Spleen (tissue), 11 donors: ENCODE measurements around the gene PPP4C. TPM values are rescaled to one million over a fixed set of nuclear protein-coding genes. Genes with fewer than 3 reads are reported as not detected.
"Not testable (repeated sequence)": the region's sequence is repeated elsewhere in the genome, so short reads cannot be mapped to it uniquely, and the experiment has no call there.

ENCODE experiments used
- DNase-seq: peaks from one replicate; pipeline ENCODE4 v3.0.0-alpha.2; 2020
- H3K27ac ChIP-seq, 8 donors: fragments of 200-600 bp; sonication (generic) in 7 of 8; 1 replicate in 4 of 8; 2 replicates in 4 of 8; pipeline versions ENCODE4 v1.5.0 to v1.8.0; 2016 to 2021; ENCODE audit warnings: inconsistent platforms in 4 of 8, mild to moderate bottlenecking in 4 of 8, moderate library complexity in 1 of 8
- H3K27me3 ChIP-seq, 7 donors: fragments of 200-600 bp; sonication (generic) in 6 of 7; replicated peaks in 1 of 7; 1 replicate in 4 of 7; 2 replicates in 3 of 7; pipeline versions ENCODE4 v1.5.0 to v1.8.0; 2016 to 2021; ENCODE audit warnings: inconsistent platforms in 3 of 7, mild to moderate bottlenecking in 1 of 7
- H3K36me3 ChIP-seq, 6 donors: fragments of 200-600 bp; sonication (generic) in 5 of 6; 1 replicate in 4 of 6; 2 replicates in 2 of 6; pipeline versions ENCODE4 v1.5.0 to v1.8.0; 2016 to 2021; ENCODE audit warnings: inconsistent platforms in 2 of 6
- H3K4me1 ChIP-seq, 6 donors: fragments of 200-600 bp; sonication (generic) in 5 of 6; 1 replicate in 3 of 6; 2 replicates in 3 of 6; pipeline versions ENCODE4 v1.5.0 to v1.8.0; 2016 to 2021; ENCODE audit warnings: inconsistent platforms in 3 of 6
- H3K4me3 ChIP-seq, 8 donors: fragments of 200-600 bp; sonication (generic) in 7 of 8; 1 replicate in 4 of 8; 2 replicates in 4 of 8; pipeline versions ENCODE4 v1.5.0 to v1.8.0; 2016 to 2021; ENCODE audit warnings: inconsistent platforms in 4 of 8, mild to moderate bottlenecking in 4 of 8, moderate library complexity in 2 of 8
- H3K9me3 ChIP-seq, 8 donors: fragments of 200-600 bp; sonication (generic) in 7 of 8; 1 replicate in 4 of 8; 2 replicates in 4 of 8; pipeline versions ENCODE4 v1.5.0 to v1.8.0; 2016 to 2021; ENCODE audit warnings: inconsistent platforms in 4 of 8
- POLR2A ChIP-seq, 3 donors: fragments of 450-650 bp; IDR thresholded peaks; one replicate each; pipeline ENCODE4 v1.5.1; 2017; ENCODE audit warnings: antibody characterized with exemption in 3 of 3, mild to moderate bottlenecking in 1 of 3
- POLR2AphosphoS5 ChIP-seq, 3 donors: sonication (generic); formaldehyde crosslinking; IDR thresholded peaks; one replicate each; pipeline ENCODE4 v1.5.1; 2017; ENCODE audit warnings: antibody characterized with exemption in 3 of 3
- WGBS, 5 donors: extraction: QIAGEN DNeasy Blood & Tissue Kit in 3 of 5; methylation state at CpG; one replicate each; pipeline versions ENCODE4 v1.1.5 to v1.1.7; 2013 to 2018; 5-methylcytosine and 5-hydroxymethylcytosine counted together
- intact Hi-C: fragments of 100-400 bp; cut with DNase I; formaldehyde crosslinking; loops from one replicate; pipeline ENCODE4 v1.15.0; 2023; ENCODE audit warnings: low total_unique reads
- polyA plus RNA-seq, 3 donors: library from polyadenylated mRNA; stranded (reverse); fragments of 200-250 nt; gene quantifications; one replicate each; pipeline ENCODE4 v1.2.1, GENCODE V29; 2013
- total RNA-seq, 7 donors: library from RNA; depleted of rRNA in 3 of 7; stranded (reverse); fragments of >200 nt in 3 of 7; fragmentation: NEBNext Ultra II Directional in 4 of 7; extraction: Animal tissue kit (Norgen Biotek cat#: 25700) in 4 of 7; gene quantifications; one replicate each; pipeline versions ENCODE4 v1.1.0 to v1.2.1, GENCODE V29; 2016 to 2021
- TF ChIP-seq, protein P1 (sequence below), 11 experiments: fragments of 200-600 bp in 7 of 11; fragments of 450-650 bp in 4 of 11; sonication (generic) in 4 of 11; IDR thresholded peaks in 8 of 11; conservative IDR thresholded peaks in 3 of 11; 1 replicate in 7 of 11; 2 replicates in 4 of 11; pipeline versions ENCODE4 v1.4.0 to v1.8.0; 2016 to 2021; ENCODE audit warnings: antibody characterized with exemption in 11 of 11, inconsistent platforms in 4 of 11, mild to moderate bottlenecking in 1 of 11
- donor health status: healthy with polysubstance abuse.
- donor health status: DM: no; HTN: no; CAD: no; lungs with moderate emphysema.
- donor health status: DM: no; HTN: no; CAD: no.
- donor health status: Bipolar disorder and iron deficiency.
- donor health status: healthy.
- donor health status: DM: no; HTN: no; CAD: no.
- donor health status: DM: yes; HTN: yes; CAD: no.

PPP4C gene
- total and polyA plus RNA-seq, 10 donors: 43.9 to 128 (median 76.1) TPM

DNA sequence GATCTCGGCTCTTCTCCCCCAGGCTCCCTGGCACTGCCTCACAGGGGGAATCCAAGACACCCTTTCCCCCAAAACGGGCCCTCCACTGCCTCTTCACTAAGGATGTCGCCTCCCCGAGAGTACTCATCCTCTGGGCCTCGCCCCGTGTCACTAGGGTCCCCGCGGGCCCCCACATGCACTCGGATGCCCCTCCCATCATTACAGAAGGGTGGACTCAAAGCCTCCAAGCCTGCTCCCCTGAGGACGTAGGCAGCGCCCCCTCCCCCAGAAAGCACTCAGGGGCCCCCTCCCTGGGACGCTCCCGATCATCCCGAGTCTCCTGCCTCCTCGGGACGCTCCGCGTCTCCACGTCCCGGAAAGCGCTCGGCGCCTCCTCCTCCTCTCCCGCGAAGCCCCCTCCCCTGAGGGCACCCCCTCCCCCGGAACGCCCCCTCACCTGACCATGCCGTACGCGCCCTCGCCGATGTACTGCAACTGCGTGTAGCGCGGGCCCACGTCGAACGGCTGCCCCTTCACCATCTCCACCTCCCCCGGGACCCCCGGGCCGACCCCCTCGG, 46.9 kb downstream of the PPP4C start:
- WGBS, 5 donors: 0 to 2% (median 2%) methylated on average over 21 to 42 of the region's 42 CpGs
- intact Hi-C loops: no loop called here
- H3K9me3 ChIP-seq: no peaks in the 10 kb centered on the region

GRCh38 chr16:30124985-30125379, 49.2 kb downstream of the PPP4C start:
- Histone ChIP-seq H3K4me1 (peaks cover 12 to 43% (median 31%) of the 10 kb centered on the region in 6 donors), H3K4me3 (no peak overlapping the region), H3K36me3 (peaks cover 0 to 16% (median under 1%) of the 10 kb centered on the region in 6 donors), H3K27me3 (no peaks in the 10 kb centered on the region), H3K27ac (no peak overlapping the region), H3K9me3 (no peaks in the 10 kb centered on the region)
- no peak for DNase-seq
- intact Hi-C loops: no loop called here
- TF ChIP-seq, protein P1, sequence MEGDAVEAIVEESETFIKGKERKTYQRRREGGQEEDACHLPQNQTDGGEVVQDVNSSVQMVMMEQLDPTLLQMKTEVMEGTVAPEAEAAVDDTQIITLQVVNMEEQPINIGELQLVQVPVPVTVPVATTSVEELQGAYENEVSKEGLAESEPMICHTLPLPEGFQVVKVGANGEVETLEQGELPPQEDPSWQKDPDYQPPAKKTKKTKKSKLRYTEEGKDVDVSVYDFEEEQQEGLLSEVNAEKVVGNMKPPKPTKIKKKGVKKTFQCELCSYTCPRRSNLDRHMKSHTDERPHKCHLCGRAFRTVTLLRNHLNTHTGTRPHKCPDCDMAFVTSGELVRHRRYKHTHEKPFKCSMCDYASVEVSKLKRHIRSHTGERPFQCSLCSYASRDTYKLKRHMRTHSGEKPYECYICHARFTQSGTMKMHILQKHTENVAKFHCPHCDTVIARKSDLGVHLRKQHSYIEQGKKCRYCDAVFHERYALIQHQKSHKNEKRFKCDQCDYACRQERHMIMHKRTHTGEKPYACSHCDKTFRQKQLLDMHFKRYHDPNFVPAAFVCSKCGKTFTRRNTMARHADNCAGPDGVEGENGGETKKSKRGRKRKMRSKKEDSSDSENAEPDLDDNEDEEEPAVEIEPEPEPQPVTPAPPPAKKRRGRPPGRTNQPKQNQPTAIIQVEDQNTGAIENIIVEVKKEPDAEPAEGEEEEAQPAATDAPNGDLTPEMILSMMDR (IDR thresholded peaks at IDR 0.05 in 8 of 11, conservative IDR thresholded peaks at IDR 0.05 in 3 of 11): no peak
- no peak for TF ChIP-seq POLR2AphosphoS5 (IDR thresholded peaks at IDR 0.05)
- TF ChIP-seq POLR2A (IDR thresholded peaks at IDR 0.05): no peak
- WGBS, 5 donors: 89 to 98% (median 95%) methylated on average over 4 of the region's 4 CpGs

More for the DNA sequence above, 46.9 kb downstream of the PPP4C start:
- peak overlapping the region; percentile 88 to 96 (median 94) for H3K27ac ChIP-seq
- peak overlapping the region; percentile 62 to 93 (median 73) for H3K4me3 ChIP-seq
- DNase-seq: no peak
- TF ChIP-seq POLR2AphosphoS5 (IDR thresholded peaks at IDR 0.05): no peak
- TF ChIP-seq POLR2A (IDR thresholded peaks at IDR 0.05): no peak
- TF ChIP-seq, protein P1 (IDR thresholded peaks at IDR 0.05 in 8 of 11, conservative IDR thresholded peaks at IDR 0.05 in 3 of 11): no peak
- peaks cover 12 to 50% (median 34%) of the 10 kb centered on the region in 6 donors for H3K4me1 ChIP-seq
- peaks cover 0 to 39% (median 12%) of the 10 kb centered on the region in 6 donors for H3K36me3 ChIP-seq
- no peaks in the 10 kb centered on the region for H3K27me3 ChIP-seq

DNA sequence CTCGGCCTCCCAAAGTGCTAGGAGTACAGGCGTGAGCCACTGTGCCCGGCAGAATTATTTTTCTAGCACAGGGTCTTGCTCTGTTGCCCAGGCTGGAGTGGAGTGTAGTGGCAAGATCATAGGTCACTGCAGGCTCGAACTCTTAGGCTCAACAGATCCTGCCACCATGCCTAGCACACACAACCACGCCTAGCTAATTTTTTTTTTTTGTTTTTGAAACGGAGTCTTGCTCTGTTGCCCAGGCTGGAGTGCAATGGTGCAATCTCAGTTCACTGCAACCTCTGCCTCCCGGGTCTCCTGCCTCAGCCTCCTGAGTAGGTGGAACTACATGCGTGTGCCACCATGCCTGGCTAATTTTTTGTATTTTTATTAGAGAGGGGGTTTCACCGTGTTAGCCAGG, 49.9 kb downstream of the PPP4C start:
- H3K27ac ChIP-seq, H3K4me3 ChIP-seq, H3K27me3 ChIP-seq, intact Hi-C loops, DNase-seq, H3K9me3 ChIP-seq: not testable (repeated sequence)
- H3K4me1 ChIP-seq: peaks cover 12 to 36% (median 24%) of the 10 kb centered on the region in 6 donors
- 89 to 96% (median 93%) methylated on average over 9 of the region's 9 CpGs for WGBS, 5 donors
- H3K36me3 ChIP-seq: peaks cover 0 to 11% (median 0%) of the 10 kb centered on the region in 6 donors

DNA sequence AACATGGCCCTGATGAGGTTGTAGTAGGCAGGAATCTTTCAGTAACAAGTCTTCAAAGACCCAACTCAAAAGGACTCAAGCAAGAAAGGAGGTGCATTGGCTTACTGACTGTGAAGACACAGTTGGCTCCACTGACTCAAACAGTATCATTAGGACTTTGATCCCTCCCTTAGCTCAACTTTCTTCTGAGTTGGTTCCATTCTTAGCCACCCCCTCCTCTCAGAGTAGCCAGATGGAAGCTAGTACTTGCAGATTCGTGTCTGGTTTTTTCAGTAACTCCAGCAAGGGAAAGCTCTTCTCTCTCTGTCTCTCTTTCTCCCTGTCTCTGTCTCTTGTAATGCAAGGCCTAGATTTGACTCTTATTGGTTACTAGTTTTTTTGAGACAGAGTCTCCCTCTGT, 52.2 kb downstream of the PPP4C start:
- peaks cover 0 to 21% (median 8%) of the 10 kb centered on the region in 6 donors for H3K4me1 ChIP-seq
- no peaks in the 10 kb centered on the region for H3K27me3 ChIP-seq
- no peak for DNase-seq
- no peak overlapping the region for H3K4me3 ChIP-seq
- intact Hi-C loops: no loop called here
- TF ChIP-seq, protein P1 (IDR thresholded peaks at IDR 0.05 in 8 of 11, conservative IDR thresholded peaks at IDR 0.05 in 3 of 11): no peak
- TF ChIP-seq POLR2A (IDR thresholded peaks at IDR 0.05) (no peak), POLR2AphosphoS5 (IDR thresholded peaks at IDR 0.05) (no peak)
- no peaks in the 10 kb centered on the region for H3K36me3 ChIP-seq
- H3K27ac ChIP-seq: no peak overlapping the region
- 84 to 96% (median 94%) methylated on average over 1 of the region's 1 CpG for WGBS, 5 donors
- no peaks in the 10 kb centered on the region for H3K9me3 ChIP-seq
